Measurements from ENCODE around the gene COG1. TPM values are rescaled to one million over a fixed set of nuclear protein-coding genes. Genes with fewer than 3 reads are reported as not detected.

Gene COG1
- total and polyA plus RNA-seq, 8 donors: 30.7 to 54.3 (median 45.6) TPM

DNA sequence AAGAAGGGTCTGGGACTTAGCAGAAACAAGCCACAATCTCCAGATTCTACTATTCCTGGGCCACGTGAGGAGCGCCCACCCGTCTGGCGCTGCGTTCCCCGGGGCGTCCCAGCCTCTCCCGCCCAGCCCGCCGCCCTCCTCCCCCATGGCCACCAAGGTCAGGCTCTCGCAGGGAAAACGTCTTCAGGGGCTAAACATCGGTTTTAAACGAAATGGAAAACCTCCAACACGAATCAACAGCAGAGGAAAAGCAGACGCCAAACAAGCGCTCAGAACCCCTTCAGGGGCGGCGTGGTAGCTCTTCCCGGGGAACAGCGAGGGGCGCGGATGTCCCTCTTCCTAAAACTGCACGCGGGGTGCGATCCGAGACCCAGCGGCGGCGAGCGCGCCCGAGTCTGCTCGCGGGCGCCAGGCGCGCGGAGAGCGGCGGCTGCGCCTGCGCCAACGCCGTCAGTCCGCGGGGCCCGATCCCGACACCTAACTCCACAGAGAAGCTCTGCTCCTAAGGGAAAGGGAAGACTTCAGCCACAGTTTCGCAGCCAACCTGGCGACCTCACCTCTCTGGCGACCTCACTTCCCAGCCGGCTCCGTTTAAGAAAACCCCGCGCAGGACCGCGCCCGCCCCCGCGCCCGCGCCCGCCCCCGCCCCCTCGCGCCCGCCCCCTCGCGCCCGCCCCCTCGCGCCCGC, 505 bp upstream of the COG1 start:
- H3K4me1 ChIP-seq: peaks cover 11 to 29% of the 10 kb centered on the region in 2 donors
- H3K27me3 ChIP-seq: no peaks in the 10 kb centered on the region
- DNase-seq: peak; percentile 63 to 92 (median 71)
- intact Hi-C loops (cut with DNase I): no loop called here
- H3K27ac ChIP-seq: peak overlapping the region; percentile 81 to 82
- no peak for TF ChIP-seq CTCF (IDR thresholded peaks at IDR 0.05)
- H3K9me3 ChIP-seq: no peaks in the 10 kb centered on the region
- peak; percentile 82 for ATAC-seq
- H3K36me3 ChIP-seq: peaks cover 0 to 12% of the 10 kb centered on the region in 2 donors
- peak overlapping the region; percentile 96 to 99 for H3K4me3 ChIP-seq

DNA sequence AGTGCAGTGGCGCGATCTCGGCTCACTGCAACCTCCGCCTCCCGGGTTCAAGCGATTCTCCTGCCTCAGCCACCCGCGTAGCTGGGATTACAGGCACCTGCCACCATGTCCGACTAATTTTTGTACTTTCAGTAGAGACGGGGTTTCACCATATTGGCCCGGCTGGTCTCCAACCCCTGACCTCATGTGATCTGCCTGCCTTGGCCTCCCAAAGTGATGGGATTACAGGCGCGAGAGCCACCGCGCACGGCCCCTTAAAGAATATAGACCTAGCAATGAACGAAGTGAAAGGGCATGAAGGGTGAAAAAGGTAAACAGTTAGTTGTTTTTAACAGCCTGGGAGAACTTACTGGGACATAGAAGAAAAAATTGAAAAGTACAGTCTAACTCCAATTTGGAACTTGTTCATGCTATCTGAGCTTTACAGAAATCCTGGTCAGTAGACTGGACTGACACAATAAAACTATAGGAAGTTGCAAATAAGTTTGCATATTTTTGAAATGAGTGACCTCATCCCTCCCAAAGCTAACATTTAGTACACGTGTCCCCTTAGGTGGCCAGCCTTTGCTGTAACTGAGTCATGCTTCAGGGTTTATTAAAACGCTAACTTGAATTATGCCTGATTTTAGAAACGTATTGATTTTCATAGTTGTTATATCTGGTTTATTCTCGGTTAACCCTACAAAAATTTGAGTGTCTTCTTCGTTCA, 1.8 kb downstream of the COG1 start:
- intact Hi-C loops (cut with DNase I): no loop called here
- peaks cover 11 to 29% of the 10 kb centered on the region in 2 donors for H3K4me1 ChIP-seq
- ATAC-seq: no peak
- peaks cover 0 to 35% of the 10 kb centered on the region in 2 donors for H3K36me3 ChIP-seq
- H3K9me3 ChIP-seq: no peaks in the 10 kb centered on the region
- DNase-seq: no peak
- no peaks in the 10 kb centered on the region for H3K27me3 ChIP-seq
- H3K27ac ChIP-seq: no peak overlapping the region
- no peak overlapping the region for H3K4me3 ChIP-seq
- no peak for TF ChIP-seq CTCF (IDR thresholded peaks at IDR 0.05)

- H3K9me3 ChIP-seq: no peaks in the 10 kb centered on the region
- no peaks in the 10 kb centered on the region for H3K27me3 ChIP-seq
- H3K36me3 ChIP-seq: peaks cover 0 to 53% of the 10 kb centered on the region in 2 donors
- peak in 1 of 2 donors; percentile 35 for TF ChIP-seq CTCF (IDR thresholded peaks at IDR 0.05)
- no peak overlapping the region for H3K4me3 ChIP-seq
- DNase-seq (peak in 1 of 4 donors; percentile 59), ATAC-seq (no peak)
- no peak overlapping the region for H3K27ac ChIP-seq
- peaks cover 9 to 25% of the 10 kb centered on the region in 2 donors for H3K4me1 ChIP-seq
- intact Hi-C loops (cut with DNase I): no loop called here
These were observed 3.6 kb downstream of the COG1 start for GRCh38 chr17:73196500-73196899.

DNA sequence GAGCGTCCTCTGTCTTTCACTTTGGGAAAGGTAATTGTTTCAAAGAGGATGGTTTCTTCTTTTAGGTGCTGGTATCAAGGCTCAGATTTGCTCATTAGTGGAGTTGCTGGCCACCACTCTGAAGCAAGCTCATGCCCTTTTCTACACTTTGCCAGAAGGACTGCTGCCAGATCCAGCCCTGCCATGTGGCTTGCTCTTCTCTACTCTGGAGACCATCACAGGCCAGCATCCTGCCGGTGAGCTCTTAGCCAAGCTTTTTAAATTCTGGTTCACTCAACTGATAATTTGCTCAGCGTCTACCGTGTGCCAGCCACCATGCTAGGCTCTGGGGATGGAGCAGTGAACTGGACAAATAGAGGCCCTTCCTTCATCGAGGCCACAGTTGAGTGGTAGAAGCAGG, 4.3 kb downstream of the COG1 start:
- Histone ChIP-seq H3K36me3 (peaks cover 0 to 60% of the 10 kb centered on the region in 2 donors), H3K4me3 (no peak overlapping the region), H3K9me3 (no peaks in the 10 kb centered on the region), H3K4me1 (peaks cover 5 to 18% of the 10 kb centered on the region in 2 donors), H3K27me3 (no peaks in the 10 kb centered on the region), H3K27ac (no peak overlapping the region)
- no peak for DNase-seq
- ATAC-seq: no peak
- TF ChIP-seq CTCF (IDR thresholded peaks at IDR 0.05): no peak
- intact Hi-C loops (cut with DNase I): no loop called here

GRCh38 chr17:73198201-73198929, 5.5 kb downstream of the COG1 start:
- intact Hi-C loops (cut with DNase I): no loop called here
- TF ChIP-seq CTCF (IDR thresholded peaks at IDR 0.05): no peak

More at GRCh38 chr17:73198201-73198929, 5.5 kb downstream of the COG1 start:
- no peak overlapping the region for H3K4me3 ChIP-seq
- no peak for DNase-seq
- no peak overlapping the region for H3K27ac ChIP-seq
- H3K4me1 ChIP-seq: peaks cover 5 to 29% of the 10 kb centered on the region in 2 donors
- ATAC-seq: no peak
- H3K36me3 ChIP-seq: peaks cover 0 to 72% of the 10 kb centered on the region in 2 donors
- no peaks in the 10 kb centered on the region for H3K9me3 ChIP-seq
- H3K27me3 ChIP-seq: no peaks in the 10 kb centered on the region

Data from left lung (tissue), 10 donors.